Gastrocnemius medialis (tissue), 4 donors: Measurements from ENCODE around the gene DPYSL5.

ENCODE experiments used
- POLR2A ChIP-seq, 2 donors: fragments of 450-650 bp; IDR thresholded peaks; one replicate each; pipeline ENCODE4 v1.6.1; 2017; ENCODE audit warnings: antibody characterized with exemption in 2 of 2, mild to moderate bottlenecking in 2 of 2, moderate library complexity in 2 of 2
- TF ChIP-seq, protein P1 (sequence below), 5 experiments: fragments of 450-650 bp in 3 of 5; fragments of 200-600 bp in 2 of 5; sonication (generic) in 2 of 5; IDR thresholded peaks in 4 of 5; conservative IDR thresholded peaks in 1 of 5; 1 replicate in 4 of 5; 2 replicates in 1 of 5; pipeline ENCODE4 v1.5.1; 2016 to 2019; ENCODE audit warnings: antibody characterized with exemption in 5 of 5, mild to moderate bottlenecking in 3 of 5, moderate library complexity in 3 of 5

DNA sequence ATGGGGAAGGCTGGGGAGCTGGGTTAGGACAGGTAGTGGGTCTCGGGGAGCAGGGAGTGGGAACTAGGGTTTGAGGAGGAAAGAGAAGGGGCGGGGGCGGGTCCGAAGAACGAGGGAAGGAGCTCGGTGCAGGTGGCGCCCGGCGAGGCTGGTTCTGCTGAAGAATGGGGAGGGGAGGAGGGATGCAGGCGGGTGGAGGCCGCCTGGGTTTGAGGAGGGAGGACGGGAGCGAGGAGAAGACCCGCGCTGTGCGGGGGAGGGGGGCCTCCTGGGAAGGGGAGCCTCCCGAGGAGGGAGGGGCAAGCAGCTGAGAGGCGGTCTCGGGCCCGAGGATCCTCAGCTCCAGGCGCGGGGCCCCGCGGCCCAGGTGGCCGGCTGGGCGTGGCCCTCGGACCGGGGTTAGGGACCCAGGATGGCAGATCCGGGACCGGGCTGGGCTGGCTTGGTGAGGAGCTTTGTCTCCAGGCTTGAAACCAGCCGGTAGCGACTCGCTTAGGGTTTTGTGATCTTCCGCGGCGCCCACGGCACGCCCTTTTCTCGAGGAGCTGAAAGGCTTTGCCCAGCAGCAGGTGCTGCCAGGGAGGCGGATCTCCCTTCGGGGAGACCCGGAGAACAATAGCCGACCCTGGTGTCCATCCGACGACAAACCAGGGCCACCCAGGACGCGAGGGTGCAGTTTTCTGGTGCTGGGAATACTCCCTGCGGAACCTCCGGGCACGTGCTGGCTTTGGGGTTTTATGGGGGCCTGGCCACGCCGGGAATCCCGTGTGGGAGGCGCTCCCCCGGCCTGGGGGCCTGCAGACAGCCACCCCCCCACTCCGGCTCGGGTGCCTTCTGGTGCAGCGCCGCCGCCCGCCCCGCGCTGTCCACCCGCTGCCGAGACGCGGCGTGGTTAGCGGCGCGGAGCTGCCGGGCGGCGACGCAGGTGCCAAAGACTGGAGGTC lies 1.4 kb downstream of the DPYSL5 start:
- TF ChIP-seq, protein P1, sequence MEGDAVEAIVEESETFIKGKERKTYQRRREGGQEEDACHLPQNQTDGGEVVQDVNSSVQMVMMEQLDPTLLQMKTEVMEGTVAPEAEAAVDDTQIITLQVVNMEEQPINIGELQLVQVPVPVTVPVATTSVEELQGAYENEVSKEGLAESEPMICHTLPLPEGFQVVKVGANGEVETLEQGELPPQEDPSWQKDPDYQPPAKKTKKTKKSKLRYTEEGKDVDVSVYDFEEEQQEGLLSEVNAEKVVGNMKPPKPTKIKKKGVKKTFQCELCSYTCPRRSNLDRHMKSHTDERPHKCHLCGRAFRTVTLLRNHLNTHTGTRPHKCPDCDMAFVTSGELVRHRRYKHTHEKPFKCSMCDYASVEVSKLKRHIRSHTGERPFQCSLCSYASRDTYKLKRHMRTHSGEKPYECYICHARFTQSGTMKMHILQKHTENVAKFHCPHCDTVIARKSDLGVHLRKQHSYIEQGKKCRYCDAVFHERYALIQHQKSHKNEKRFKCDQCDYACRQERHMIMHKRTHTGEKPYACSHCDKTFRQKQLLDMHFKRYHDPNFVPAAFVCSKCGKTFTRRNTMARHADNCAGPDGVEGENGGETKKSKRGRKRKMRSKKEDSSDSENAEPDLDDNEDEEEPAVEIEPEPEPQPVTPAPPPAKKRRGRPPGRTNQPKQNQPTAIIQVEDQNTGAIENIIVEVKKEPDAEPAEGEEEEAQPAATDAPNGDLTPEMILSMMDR (IDR thresholded peaks at IDR 0.05 in 4 of 5, conservative IDR thresholded peaks at IDR 0.05 in 1 of 5) = no peak
- no peak for TF ChIP-seq POLR2A (IDR thresholded peaks at IDR 0.05)
